HepG2 (cell line): ENCODE data around the gene CTXN1. TPM values are rescaled to one million over a fixed set of nuclear protein-coding genes. Genes with fewer than 3 reads are reported as not detected.

Source experiments
- BORCS8-MEF2B ChIP-seq: sonication (generic); formaldehyde crosslinking; IDR thresholded peaks from 2 replicates; pipeline ENCODE4 v1.8.0; 2022; ENCODE audit warnings: mild to moderate bottlenecking, missing genetic modification reagents
- CREM ChIP-seq, 2 experiments: sonication (generic) in 1 of 2; formaldehyde crosslinking in 1 of 2; IDR thresholded peaks; 2 replicates each; pipeline versions ENCODE4 v1.4.0 to v1.6.1; 2016 to 2020; ENCODE audit warnings: antibody characterized with exemption in 1 of 2, mild to moderate bottlenecking in 1 of 2, missing genetic modification reagents in 1 of 2
- ESRRA ChIP-seq: sonication (generic); formaldehyde crosslinking; IDR thresholded peaks from 2 replicates; pipeline ENCODE4 v1.5.1; 2020; ENCODE audit warnings: mild to moderate bottlenecking, low read depth, missing genetic modification reagents
- FOXC1 ChIP-seq: sonication (generic); formaldehyde crosslinking; IDR thresholded peaks from 2 replicates; pipeline ENCODE4 v1.8.0; 2022; ENCODE audit warnings: mild to moderate bottlenecking, missing genetic modification reagents, borderline replicate concordance
- HNF4A ChIP-seq: sonication (generic); formaldehyde crosslinking; IDR thresholded peaks from 2 replicates; pipeline ENCODE4 v1.4.0; 2020; ENCODE audit warnings: missing genetic modification reagents
- ISX ChIP-seq: sonication (generic); formaldehyde crosslinking; conservative IDR thresholded peaks from 2 replicates; pipeline ENCODE4 v1.5.0; 2020; ENCODE audit warnings: missing genetic modification reagents
- KDM6A ChIP-seq: IDR thresholded peaks from 2 replicates; pipeline ENCODE4 v1.6.1; 2016; ENCODE audit warnings: low read depth
- MTA3 ChIP-seq: sonication (generic); formaldehyde crosslinking; IDR thresholded peaks from 2 replicates; pipeline ENCODE4 v1.4.0; 2020; ENCODE audit warnings: missing genetic modification reagents
- NFKBIZ ChIP-seq: IDR thresholded peaks from 2 replicates; pipeline ENCODE4 v1.6.1; 2018; ENCODE audit warnings: missing genetic modification reagents, missing compliant biosample characterization
- STAT5B ChIP-seq: sonication (generic); formaldehyde crosslinking; IDR thresholded peaks from 2 replicates; pipeline ENCODE4 v1.4.0; 2020; ENCODE audit warnings: missing genetic modification reagents
- THYN1 ChIP-seq: sonication (generic); formaldehyde crosslinking; IDR thresholded peaks from 2 replicates; pipeline ENCODE4 v1.8.1; 2023; ENCODE audit warnings: low read depth, mild to moderate bottlenecking, moderate library complexity, missing genetic modification reagents, borderline replicate concordance
- ZBTB1 ChIP-seq: sonication (generic); formaldehyde crosslinking; IDR thresholded peaks from 2 replicates; pipeline ENCODE4 v1.4.0; 2020; ENCODE audit warnings: missing genetic modification reagents, borderline replicate concordance
- ZBTB21 ChIP-seq: sonication (generic); formaldehyde crosslinking; IDR thresholded peaks from 2 replicates; pipeline ENCODE4 v1.4.0; 2020; ENCODE audit warnings: missing genetic modification reagents
- ZBTB8A ChIP-seq: sonication (generic); formaldehyde crosslinking; IDR thresholded peaks from 2 replicates; pipeline ENCODE4 v1.4.0; 2020; ENCODE audit warnings: mild to moderate bottlenecking, low read depth, missing genetic modification reagents, borderline replicate concordance
- ZFY ChIP-seq: sonication (generic); formaldehyde crosslinking; IDR thresholded peaks from 2 replicates; pipeline ENCODE4 v1.4.0; 2020; ENCODE audit warnings: missing genetic modification reagents
- ZNF33A ChIP-seq: sonication (generic); formaldehyde crosslinking; IDR thresholded peaks from 2 replicates; pipeline ENCODE4 v1.5.1; 2020; ENCODE audit warnings: missing genetic modification reagents, mild to moderate bottlenecking, moderate library complexity, borderline replicate concordance
- ZNF441 ChIP-seq: sonication (generic); formaldehyde crosslinking; IDR thresholded peaks from 2 replicates; pipeline ENCODE4 v1.7.0; 2021; ENCODE audit warnings: missing genetic modification reagents, borderline replicate concordance
- ZNF572 ChIP-seq: sonication (generic); formaldehyde crosslinking; IDR thresholded peaks from 2 replicates; pipeline ENCODE4 v1.5.1; 2020; ENCODE audit warnings: mild to moderate bottlenecking, missing genetic modification reagents
- ZNF766 ChIP-seq: sonication (generic); formaldehyde crosslinking; IDR thresholded peaks from 2 replicates; pipeline ENCODE4 v1.5.0; 2020; ENCODE audit warnings: missing genetic modification reagents, borderline replicate concordance
- ZZZ3 ChIP-seq: sonication (generic); formaldehyde crosslinking; IDR thresholded peaks from 2 replicates; pipeline ENCODE4 v1.4.0; 2020; ENCODE audit warnings: missing genetic modification reagents, mild to moderate bottlenecking, borderline replicate concordance
- polyA plus RNA-seq, 8 experiments: library from polyadenylated mRNA; depleted of rRNA in 3 of 8; stranded (reverse) in 7 of 8; unstranded in 1 of 8; fragments of >200 nt; fragmentation: Illumina TruSeq in 4 of 8; extraction: Trizol in 4 of 8; gene quantifications; 2 replicates each; pipeline versions ENCODE4 v1.2.1 to v1.2.3, GENCODE V29; 2011 to 2016; ENCODE audit warnings: low read depth in 4 of 8, missing spikeins in 1 of 8, mixed read lengths in 1 of 8; ENCODE audit not compliant: insufficient read depth in 1 of 8
- total RNA-seq, 5 experiments: library from RNA; depleted of rRNA; stranded (reverse); fragments of >200 nt; fragmentation: Illumina TruSeq; extraction: Trizol; gene quantifications; 2 replicates each; pipeline ENCODE4 v1.2.3, GENCODE V29; 2016; ENCODE audit warnings: low read depth in 1 of 5
- TF ChIP-seq, protein P1 (sequence below): IDR thresholded peaks from 2 replicates; pipeline ENCODE4 v1.6.1; 2012; ENCODE audit warnings: low read length, improper control_type of control experiment
- TF ChIP-seq, protein P2 (sequence below): sonication (generic); formaldehyde crosslinking; IDR thresholded peaks from 2 replicates; pipeline ENCODE4 v1.4.0; 2020; ENCODE audit warnings: missing genetic modification reagents
- TF ChIP-seq, protein P3 (sequence below): sonication (generic); formaldehyde crosslinking; IDR thresholded peaks from 2 replicates; pipeline ENCODE4 v1.9.0; 2021; ENCODE audit warnings: missing genetic modification reagents, borderline replicate concordance
- TF ChIP-seq, protein P4 (sequence below): IDR thresholded peaks from 2 replicates; pipeline ENCODE4 v1.6.1; 2018; ENCODE audit warnings: missing genetic modification reagents, mild to moderate bottlenecking, missing compliant biosample characterization

Gene CTXN1
- total and polyA plus RNA-seq, 2 of the 13 experiments (the other 11 are each of a cell fraction or from before 2014, with no cell fraction given): 0.11 TPM; not detected in 1

DNA sequence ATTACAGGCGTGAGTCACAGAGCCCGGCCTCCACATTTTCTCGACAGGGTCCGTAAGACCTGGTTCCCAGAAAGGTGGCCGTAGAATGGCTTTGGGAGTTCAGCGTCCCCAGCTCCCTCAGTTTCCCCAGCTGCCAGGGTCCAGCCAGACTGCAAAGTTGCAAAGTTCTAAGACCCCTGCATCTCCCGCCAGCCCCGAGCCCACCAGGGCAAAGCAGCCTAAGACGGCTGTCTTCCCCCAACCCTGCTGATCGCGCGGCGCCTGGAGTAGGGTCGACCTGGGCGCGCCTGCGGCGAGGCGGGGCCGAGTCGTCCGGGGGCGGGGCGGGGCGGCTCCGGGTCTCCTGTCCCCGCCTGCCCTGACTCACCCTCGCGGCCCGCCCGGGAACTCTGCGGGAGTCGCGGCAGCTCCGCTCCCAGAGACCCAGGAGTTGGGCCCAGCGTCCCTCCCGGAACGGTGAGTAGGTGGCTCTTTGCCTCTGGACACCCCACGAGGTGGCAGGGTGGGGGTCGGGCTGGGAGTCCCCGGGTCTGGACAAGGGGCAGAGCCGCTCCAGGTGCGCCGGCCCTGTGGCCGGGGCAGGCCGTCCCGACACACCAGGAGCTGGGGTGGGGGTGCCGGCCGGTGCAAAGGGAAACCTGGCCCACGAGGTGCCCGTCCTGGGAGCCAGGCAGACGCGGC lies 37.6 kb downstream of the CTXN1 start, which contains the start of gene LRRC8E (continued):
- TF ChIP-seq KDM6A (CRISPR knock-in tag): no peak
- no peak for TF ChIP-seq STAT5B (CRISPR knock-in tag)
- no peak for TF ChIP-seq ZBTB21
- TF ChIP-seq ZBTB8A (CRISPR knock-in tag): no peak
- no peak for TF ChIP-seq CREM (IDR thresholded peaks at IDR 0.05)
- no peak for TF ChIP-seq CREM (CRISPR knock-in tag; IDR thresholded peaks at IDR 0.05)
- TF ChIP-seq, protein P1, sequence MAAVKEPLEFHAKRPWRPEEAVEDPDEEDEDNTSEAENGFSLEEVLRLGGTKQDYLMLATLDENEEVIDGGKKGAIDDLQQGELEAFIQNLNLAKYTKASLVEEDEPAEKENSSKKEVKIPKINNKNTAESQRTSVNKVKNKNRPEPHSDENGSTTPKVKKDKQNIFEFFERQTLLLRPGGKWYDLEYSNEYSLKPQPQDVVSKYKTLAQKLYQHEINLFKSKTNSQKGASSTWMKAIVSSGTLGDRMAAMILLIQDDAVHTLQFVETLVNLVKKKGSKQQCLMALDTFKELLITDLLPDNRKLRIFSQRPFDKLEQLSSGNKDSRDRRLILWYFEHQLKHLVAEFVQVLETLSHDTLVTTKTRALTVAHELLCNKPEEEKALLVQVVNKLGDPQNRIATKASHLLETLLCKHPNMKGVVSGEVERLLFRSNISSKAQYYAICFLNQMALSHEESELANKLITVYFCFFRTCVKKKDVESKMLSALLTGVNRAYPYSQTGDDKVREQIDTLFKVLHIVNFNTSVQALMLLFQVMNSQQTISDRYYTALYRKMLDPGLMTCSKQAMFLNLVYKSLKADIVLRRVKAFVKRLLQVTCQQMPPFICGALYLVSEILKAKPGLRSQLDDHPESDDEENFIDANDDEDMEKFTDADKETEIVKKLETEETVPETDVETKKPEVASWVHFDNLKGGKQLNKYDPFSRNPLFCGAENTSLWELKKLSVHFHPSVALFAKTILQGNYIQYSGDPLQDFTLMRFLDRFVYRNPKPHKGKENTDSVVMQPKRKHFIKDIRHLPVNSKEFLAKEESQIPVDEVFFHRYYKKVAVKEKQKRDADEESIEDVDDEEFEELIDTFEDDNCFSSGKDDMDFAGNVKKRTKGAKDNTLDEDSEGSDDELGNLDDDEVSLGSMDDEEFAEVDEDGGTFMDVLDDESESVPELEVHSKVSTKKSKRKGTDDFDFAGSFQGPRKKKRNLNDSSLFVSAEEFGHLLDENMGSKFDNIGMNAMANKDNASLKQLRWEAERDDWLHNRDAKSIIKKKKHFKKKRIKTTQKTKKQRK: no peak
- no peak for TF ChIP-seq ZNF33A (CRISPR knock-in tag)
- peak; percentile 90 for TF ChIP-seq ZFY (CRISPR knock-in tag)
- no peak for TF ChIP-seq THYN1 (CRISPR knock-in tag)
- TF ChIP-seq ZNF572 (CRISPR knock-in tag): peak; percentile 51; the same call in 1 of the 2 replicates
- no peak for TF ChIP-seq BORCS8-MEF2B (CRISPR knock-in tag)
- no peak for TF ChIP-seq FOXC1
- no peak for TF ChIP-seq ZNF766 (CRISPR knock-in tag)
- no peak for TF ChIP-seq ISX (CRISPR knock-in tag)
- no peak; the same call in 1 of the 2 replicates for TF ChIP-seq ESRRA
- TF ChIP-seq ZZZ3 (CRISPR knock-in tag): no peak
- TF ChIP-seq, protein P2, sequence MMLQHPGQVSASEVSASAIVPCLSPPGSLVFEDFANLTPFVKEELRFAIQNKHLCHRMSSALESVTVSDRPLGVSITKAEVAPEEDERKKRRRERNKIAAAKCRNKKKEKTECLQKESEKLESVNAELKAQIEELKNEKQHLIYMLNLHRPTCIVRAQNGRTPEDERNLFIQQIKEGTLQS (CRISPR knock-in tag): no peak
- TF ChIP-seq HNF4A (CRISPR knock-in tag): no peak
- peak; percentile 87 for TF ChIP-seq ZNF441
- no peak for TF ChIP-seq MTA3 (CRISPR knock-in tag)
- TF ChIP-seq NFKBIZ (CRISPR knock-in tag): 0 out of 2 replicates have a peak, but pooled peaks have one; percentile 57
- TF ChIP-seq, protein P3, sequence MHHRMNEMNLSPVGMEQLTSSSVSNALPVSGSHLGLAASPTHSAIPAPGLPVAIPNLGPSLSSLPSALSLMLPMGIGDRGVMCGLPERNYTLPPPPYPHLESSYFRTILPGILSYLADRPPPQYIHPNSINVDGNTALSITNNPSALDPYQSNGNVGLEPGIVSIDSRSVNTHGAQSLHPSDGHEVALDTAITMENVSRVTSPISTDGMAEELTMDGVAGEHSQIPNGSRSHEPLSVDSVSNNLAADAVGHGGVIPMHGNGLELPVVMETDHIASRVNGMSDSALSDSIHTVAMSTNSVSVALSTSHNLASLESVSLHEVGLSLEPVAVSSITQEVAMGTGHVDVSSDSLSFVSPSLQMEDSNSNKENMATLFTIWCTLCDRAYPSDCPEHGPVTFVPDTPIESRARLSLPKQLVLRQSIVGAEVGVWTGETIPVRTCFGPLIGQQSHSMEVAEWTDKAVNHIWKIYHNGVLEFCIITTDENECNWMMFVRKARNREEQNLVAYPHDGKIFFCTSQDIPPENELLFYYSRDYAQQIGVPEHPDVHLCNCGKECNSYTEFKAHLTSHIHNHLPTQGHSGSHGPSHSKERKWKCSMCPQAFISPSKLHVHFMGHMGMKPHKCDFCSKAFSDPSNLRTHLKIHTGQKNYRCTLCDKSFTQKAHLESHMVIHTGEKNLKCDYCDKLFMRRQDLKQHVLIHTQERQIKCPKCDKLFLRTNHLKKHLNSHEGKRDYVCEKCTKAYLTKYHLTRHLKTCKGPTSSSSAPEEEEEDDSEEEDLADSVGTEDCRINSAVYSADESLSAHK (CRISPR knock-in tag): no peak
- no peak for TF ChIP-seq ZBTB1 (CRISPR knock-in tag)
- TF ChIP-seq, protein P4, sequence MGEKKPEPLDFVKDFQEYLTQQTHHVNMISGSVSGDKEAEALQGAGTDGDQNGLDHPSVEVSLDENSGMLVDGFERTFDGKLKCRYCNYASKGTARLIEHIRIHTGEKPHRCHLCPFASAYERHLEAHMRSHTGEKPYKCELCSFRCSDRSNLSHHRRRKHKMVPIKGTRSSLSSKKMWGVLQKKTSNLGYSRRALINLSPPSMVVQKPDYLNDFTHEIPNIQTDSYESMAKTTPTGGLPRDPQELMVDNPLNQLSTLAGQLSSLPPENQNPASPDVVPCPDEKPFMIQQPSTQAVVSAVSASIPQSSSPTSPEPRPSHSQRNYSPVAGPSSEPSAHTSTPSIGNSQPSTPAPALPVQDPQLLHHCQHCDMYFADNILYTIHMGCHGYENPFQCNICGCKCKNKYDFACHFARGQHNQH: no peak
